DND-41 (cell line): ENCODE results near the gene ABHD17A.
"Not testable (repeated sequence)": the region's sequence is repeated elsewhere in the genome, so short reads cannot be mapped to it uniquely, and the experiment has no call there.

Experiments used
- ATAC-seq: fragments of 200-7000 bp; cut with Tn5 transposase; 3 replicates; pipeline ENCODE4 v1.9.1; 2021; ENCODE audit warnings: low read depth; ENCODE audit not compliant: insufficient read depth
- DNase-seq: peaks from one replicate; pipeline ENCODE4 v3.0.0-alpha.2; 2020
- H2AFZ ChIP-seq: 2 replicates; pipeline ENCODE4 v1.6.0; 2012; ENCODE audit warnings: low read depth, low read length
- H3K27ac ChIP-seq: 2 replicates; pipeline ENCODE4 v1.5.1; 2012; ENCODE audit warnings: low read length, inconsistent platforms
- H3K27me3 ChIP-seq: fragments of 200-600 bp; sonication (generic); 2 replicates; pipeline ENCODE4 v1.6.0; 2012; ENCODE audit warnings: low read length, mild to moderate bottlenecking, inconsistent platforms; ENCODE audit not compliant: insufficient read depth, poor library complexity
- H3K36me3 ChIP-seq: 2 replicates; pipeline ENCODE4 v1.5.1; 2012; ENCODE audit warnings: low read length, inconsistent platforms; ENCODE audit not compliant: insufficient read depth
- H3K4me1 ChIP-seq: 2 replicates; pipeline ENCODE4 v1.5.1; 2012; ENCODE audit warnings: mild to moderate bottlenecking, low read length; ENCODE audit not compliant: insufficient read depth
- H3K4me2 ChIP-seq: 2 replicates; pipeline ENCODE4 v1.6.0; 2012; ENCODE audit warnings: mild to moderate bottlenecking, moderate library complexity, low read length, inconsistent platforms; ENCODE audit not compliant: insufficient read depth
- H3K4me3 ChIP-seq, 2 experiments: fragments of 200-600 bp in 1 of 2; shearing (Covaris generic) in 1 of 2; 2 replicates each; pipeline ENCODE4 v1.5.1; 2012 to 2016; ENCODE audit warnings: inconsistent platforms in 2 of 2, low read length in 2 of 2, mild to moderate bottlenecking in 2 of 2, low read depth in 1 of 2, moderate library complexity in 1 of 2
- H3K79me2 ChIP-seq: 2 replicates; pipeline ENCODE4 v1.6.0; 2012; ENCODE audit warnings: low read length, inconsistent platforms; ENCODE audit not compliant: insufficient read depth
- H3K9ac ChIP-seq: 2 replicates; pipeline ENCODE4 v1.6.0; 2012; ENCODE audit warnings: low read depth, mild to moderate bottlenecking, inconsistent platforms, low read length, moderate library complexity
- H3K9me3 ChIP-seq: 2 replicates; pipeline ENCODE4 v1.5.1; 2012; ENCODE audit warnings: low read length, moderate library complexity, mild to moderate bottlenecking, inconsistent platforms; ENCODE audit not compliant: insufficient read depth, severe bottlenecking
- H4K20me1 ChIP-seq: 2 replicates; pipeline ENCODE4 v1.6.0; 2012; ENCODE audit warnings: low read length; ENCODE audit not compliant: insufficient read depth
- CTCF ChIP-seq: IDR thresholded peaks from 2 replicates; pipeline ENCODE4 v1.5.1; 2012; ENCODE audit warnings: borderline replicate concordance, low read length, moderate library complexity, mild to moderate bottlenecking; ENCODE audit not compliant: poor library complexity, severe bottlenecking; ENCODE audit errors: extremely low read depth
- EZH2 ChIP-seq: IDR thresholded peaks from 3 replicates; pipeline ENCODE4 v1.6.1; 2012; ENCODE audit warnings: borderline replicate concordance, low read depth, mild to moderate bottlenecking, moderate library complexity, low read length, inconsistent platforms; ENCODE audit not compliant: severe bottlenecking

The ABHD17A gene

DNA sequence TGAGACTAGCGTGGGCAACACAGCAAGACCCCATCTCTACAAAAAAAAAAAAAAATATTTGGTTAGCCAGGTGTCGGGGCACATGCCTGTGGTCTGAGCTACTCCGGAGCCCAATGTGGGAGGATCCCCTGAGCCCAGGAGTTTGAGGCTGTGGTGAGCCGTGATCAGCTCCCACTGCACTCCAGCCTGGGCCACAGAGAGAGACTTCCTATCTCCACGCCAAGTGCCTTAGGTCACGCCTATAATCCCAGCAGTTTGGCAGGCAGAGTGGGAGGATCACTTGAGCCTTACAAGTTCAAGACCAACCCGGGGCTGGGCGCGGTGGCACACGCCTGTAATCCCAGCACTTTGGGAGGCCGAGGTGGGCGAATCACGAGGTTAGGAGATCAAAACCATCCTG lies 11.2 kb upstream of the ABHD17A start:
- ATAC-seq (no peak), DNase-seq (no peak)
- Histone ChIP-seq H3K4me3 (no peak overlapping the region), H3K9ac (no peak overlapping the region), H4K20me1 (no peaks in the 10 kb centered on the region; the same call in 1 of the 2 replicates), H3K27ac (no peak overlapping the region), H3K4me1 (peaks cover 17% of the 10 kb centered on the region), H3K36me3 (no peaks in the 10 kb centered on the region), H3K9me3 (no peaks in the 10 kb centered on the region), H2AFZ (no peak overlapping the region), H3K79me2 (no peaks in the 10 kb centered on the region), H3K4me2 (no peak overlapping the region), H3K27me3 (no peaks in the 10 kb centered on the region)
- TF ChIP-seq CTCF: no peak
- no peak for TF ChIP-seq EZH2

- Histone ChIP-seq H3K9me3 (no peaks in the 10 kb centered on the region), H3K27me3 (no peaks in the 10 kb centered on the region), H3K36me3 (no peaks in the 10 kb centered on the region), H3K4me2 (no peak overlapping the region), H3K4me1 (peaks cover 17% of the 10 kb centered on the region), H3K9ac (no peak overlapping the region), H2AFZ (no peak overlapping the region), H3K79me2 (no peaks in the 10 kb centered on the region), H4K20me1 (no peaks in the 10 kb centered on the region; the same call in 1 of the 2 replicates), H3K27ac (no peak overlapping the region), H3K4me3 (no peak overlapping the region)
- DNase-seq: no peak
- ATAC-seq: no peak
- TF ChIP-seq EZH2 (no peak), CTCF (no peak)
Observed at GRCh38 chr19:1893791-1894190, 8.5 kb upstream of the ABHD17A start.

DNA sequence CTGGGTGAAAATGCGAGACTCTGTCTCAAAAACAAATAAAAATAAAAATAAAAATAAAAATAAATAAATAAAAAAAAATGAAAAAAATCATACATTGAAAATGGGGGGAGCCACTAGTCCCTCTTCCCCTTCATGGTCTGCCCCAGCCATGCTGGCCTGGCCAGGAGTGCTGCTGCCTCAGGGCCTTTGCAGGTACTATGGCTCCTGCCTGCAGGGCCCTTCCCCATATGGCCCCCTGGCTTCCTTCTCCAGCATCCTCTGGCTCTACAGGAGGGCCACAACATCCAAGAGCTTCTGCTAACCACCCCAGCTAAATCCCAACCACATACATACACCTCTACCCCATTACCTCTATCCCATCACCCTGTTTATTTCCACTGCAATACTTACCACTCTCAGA lies 4.6 kb upstream of the ABHD17A start:
- Histone ChIP-seq H3K4me2 (no peak overlapping the region), H3K9ac (no peak overlapping the region), H3K36me3 (no peaks in the 10 kb centered on the region), H3K79me2 (peaks cover 2% of the 10 kb centered on the region), H3K27me3 (no peaks in the 10 kb centered on the region), H3K9me3 (no peaks in the 10 kb centered on the region), H4K20me1 (peaks cover 2% of the 10 kb centered on the region), H2AFZ (no peak overlapping the region), H3K27ac (no peak overlapping the region), H3K4me3 (no peak overlapping the region), H3K4me1 (peaks cover 11% of the 10 kb centered on the region)
- DNase-seq: no peak
- ATAC-seq: no peak
- TF ChIP-seq CTCF (no peak), EZH2 (no peak)

DNA sequence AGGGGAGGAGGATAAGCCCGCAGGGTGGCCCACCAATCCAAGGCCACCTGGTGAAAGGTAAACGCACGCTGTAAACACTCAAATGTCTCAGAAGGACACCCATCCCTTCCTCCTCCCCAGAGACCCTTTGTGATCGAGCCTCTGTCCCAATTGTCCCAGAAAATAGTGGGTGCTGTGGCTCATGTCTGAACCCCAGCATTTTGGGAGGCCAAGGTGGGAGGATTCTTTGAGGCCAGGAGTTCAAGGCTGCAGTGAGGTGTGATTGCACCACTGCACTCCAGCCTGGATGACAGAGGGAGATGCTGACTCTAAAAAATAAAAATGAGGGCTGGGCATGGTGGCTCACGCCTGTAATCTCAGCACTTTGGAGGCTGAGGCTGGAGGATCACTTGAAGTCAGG lies 3.1 kb upstream of the ABHD17A start:
- no peaks in the 10 kb centered on the region for H3K27me3 ChIP-seq
- H3K4me3 ChIP-seq: no peak overlapping the region
- H3K4me1 ChIP-seq: peaks cover 19% of the 10 kb centered on the region
- DNase-seq (no peak), ATAC-seq (no peak)
- H4K20me1 ChIP-seq: peaks cover 17% of the 10 kb centered on the region
- no peak overlapping the region for H2AFZ ChIP-seq
- H3K36me3 ChIP-seq: 0 out of 2 replicates have a peak, but pooled peaks cover under 1% of the 10 kb centered on the region
- H3K27ac ChIP-seq: no peak overlapping the region
- H3K79me2 ChIP-seq: peaks cover 17% of the 10 kb centered on the region
- H3K4me2 ChIP-seq: no peak overlapping the region
- no peak for TF ChIP-seq EZH2
- TF ChIP-seq CTCF: no peak
- no peaks in the 10 kb centered on the region for H3K9me3 ChIP-seq
- no peak overlapping the region for H3K9ac ChIP-seq

DNA sequence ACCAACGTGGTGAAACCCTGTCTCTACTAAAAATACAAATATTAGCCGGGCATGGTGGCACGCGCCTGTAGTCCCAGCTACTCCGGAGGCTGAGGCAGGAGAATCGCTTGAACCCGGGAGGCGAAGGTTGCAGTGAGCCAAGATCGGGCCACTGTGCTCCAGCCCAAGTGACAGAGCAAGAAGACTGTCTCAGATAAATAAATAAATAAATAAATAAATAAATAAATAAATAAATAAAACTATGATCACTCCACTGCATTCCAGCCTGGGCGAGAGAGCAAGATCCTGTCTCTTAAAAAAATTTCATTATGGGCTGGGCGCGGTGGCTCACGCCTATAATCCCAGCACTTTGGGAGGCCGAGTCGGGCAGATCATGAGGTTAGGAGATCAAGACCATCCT lies 1.1 kb upstream of the ABHD17A start:
- not testable (repeated sequence) for H3K4me2 ChIP-seq, H3K4me3 ChIP-seq, H3K9me3 ChIP-seq, H3K36me3 ChIP-seq, H3K27ac ChIP-seq, DNase-seq, H2AFZ ChIP-seq, H3K9ac ChIP-seq, H3K27me3 ChIP-seq, ATAC-seq
- Histone ChIP-seq H3K4me1 (peaks cover 35% of the 10 kb centered on the region), H4K20me1 (peaks cover 34% of the 10 kb centered on the region), H3K79me2 (peaks cover 36% of the 10 kb centered on the region)
